ENCODE measurements around the gene MBD3L1. TPM values are rescaled to one million over a fixed set of nuclear protein-coding genes. Genes with fewer than 3 reads are reported as not detected.

MBD3L1 gene
- total RNA-seq, 1 donor from 2014 or later: not detected

DNA sequence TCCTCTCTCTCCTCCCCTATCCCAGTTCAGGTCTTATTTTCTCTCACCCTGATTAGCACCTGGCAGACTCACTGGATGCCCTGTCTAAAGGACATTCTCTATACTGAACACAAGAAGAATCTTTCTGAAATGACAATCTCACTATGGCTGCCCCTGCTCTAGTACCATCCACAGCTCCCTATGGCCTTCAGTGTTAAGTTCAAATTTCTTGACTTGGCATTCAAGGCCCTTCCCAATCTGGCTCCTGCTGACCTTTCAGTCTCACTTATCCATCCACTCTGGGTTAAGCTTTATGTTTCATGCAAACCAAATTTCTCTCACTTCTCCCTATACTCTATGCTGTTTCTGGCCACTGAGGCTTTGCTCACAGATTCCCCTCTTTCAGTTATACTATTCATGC is 34.2 kb downstream of the MBD3L1 start:
- Mint-ChIP-seq H3K36me3 (ENCODE audit: unreplicated experiment) (no peaks in the 10 kb centered on the region), H3K4me3 (ENCODE audit: unreplicated experiment) (no peak overlapping the region), H3K27ac (ENCODE audit: unreplicated experiment) (no peak overlapping the region), H3K4me1 (ENCODE audit: unreplicated experiment) (no peaks in the 10 kb centered on the region), H3K27me3 (ENCODE audit: unreplicated experiment) (no peaks in the 10 kb centered on the region), H3K9me3 (ENCODE audit: unreplicated experiment) (peaks cover 26% of the 10 kb centered on the region)
- TF ChIP-seq CTCF (IDR thresholded peaks at IDR 0.05): no peak
- DNase-seq (ENCODE audit: extremely low spot score, unreplicated experiment): no peak

GRCh38 chr19:8877854-8878705 is 45.9 kb downstream of the MBD3L1 start:
- Mint-ChIP-seq H3K4me1 (ENCODE audit: unreplicated experiment) (no peaks in the 10 kb centered on the region), H3K27ac (ENCODE audit: unreplicated experiment) (no peak overlapping the region), H3K36me3 (ENCODE audit: unreplicated experiment) (peaks cover 2% of the 10 kb centered on the region), H3K4me3 (ENCODE audit: unreplicated experiment) (no peak overlapping the region), H3K27me3 (ENCODE audit: unreplicated experiment) (no peaks in the 10 kb centered on the region), H3K9me3 (ENCODE audit: unreplicated experiment) (peaks cover 33% of the 10 kb centered on the region)
- no peak for TF ChIP-seq CTCF (IDR thresholded peaks at IDR 0.05)
- DNase-seq (ENCODE audit: extremely low spot score, unreplicated experiment): no peak

GRCh38 chr19:8880868-8881488 is 48.8 kb downstream of the MBD3L1 start:
- no peak overlapping the region for H3K27ac Mint-ChIP-seq (ENCODE audit: unreplicated experiment)
- no peak for TF ChIP-seq CTCF (IDR thresholded peaks at IDR 0.05)
- no peaks in the 10 kb centered on the region for H3K4me1 Mint-ChIP-seq (ENCODE audit: unreplicated experiment)
- peaks cover 27% of the 10 kb centered on the region for H3K9me3 Mint-ChIP-seq (ENCODE audit: unreplicated experiment)
- no peak for DNase-seq (ENCODE audit: extremely low spot score, unreplicated experiment)
- H3K36me3 Mint-ChIP-seq (ENCODE audit: unreplicated experiment): peaks cover 2% of the 10 kb centered on the region
- no peak overlapping the region for H3K4me3 Mint-ChIP-seq (ENCODE audit: unreplicated experiment)
- no peaks in the 10 kb centered on the region for H3K27me3 Mint-ChIP-seq (ENCODE audit: unreplicated experiment)

DNA sequence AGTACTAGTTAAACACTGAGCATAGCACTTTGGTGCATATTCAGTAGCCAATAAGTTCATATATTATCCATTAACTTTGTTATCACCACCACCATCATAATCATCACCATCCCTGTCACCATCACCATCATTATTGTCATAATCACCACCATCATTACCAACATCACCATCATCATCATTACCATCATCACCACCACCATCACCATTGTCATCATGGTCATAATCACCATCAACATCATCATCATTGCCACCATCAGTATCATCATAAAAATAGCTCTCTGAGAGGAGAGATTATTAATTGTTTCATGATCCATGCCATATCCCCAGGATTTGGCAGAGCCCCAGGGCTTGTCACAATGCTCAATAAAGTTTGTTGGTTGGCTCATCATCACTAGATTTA is 49.3 kb downstream of the MBD3L1 start:
- Mint-ChIP-seq H3K36me3 (ENCODE audit: unreplicated experiment) (peaks cover 2% of the 10 kb centered on the region), H3K4me1 (ENCODE audit: unreplicated experiment) (no peaks in the 10 kb centered on the region), H3K9me3 (ENCODE audit: unreplicated experiment) (peaks cover 27% of the 10 kb centered on the region), H3K4me3 (ENCODE audit: unreplicated experiment) (no peak overlapping the region), H3K27ac (ENCODE audit: unreplicated experiment) (no peak overlapping the region), H3K27me3 (ENCODE audit: unreplicated experiment) (no peaks in the 10 kb centered on the region)
- no peak for DNase-seq (ENCODE audit: extremely low spot score, unreplicated experiment)
- TF ChIP-seq CTCF (IDR thresholded peaks at IDR 0.05): no peak

DNA sequence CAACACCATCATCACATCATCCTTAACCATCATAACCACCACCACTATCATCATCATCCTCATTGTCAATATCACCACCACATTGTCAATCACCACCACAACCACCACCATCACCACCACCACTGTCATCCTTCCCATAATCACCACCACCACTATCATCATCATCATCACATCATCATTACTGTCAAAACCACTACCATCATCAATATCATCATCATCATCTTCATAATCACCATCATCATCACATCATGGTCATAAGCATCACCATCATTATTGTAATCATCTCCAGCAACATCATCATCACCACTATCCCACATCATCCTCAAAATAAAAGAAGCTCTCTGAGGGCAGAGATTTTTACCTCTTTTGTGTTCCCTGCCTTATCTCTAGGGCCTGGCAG is 52.2 kb downstream of the MBD3L1 start:
- no peak overlapping the region for H3K27ac Mint-ChIP-seq (ENCODE audit: unreplicated experiment)
- no peaks in the 10 kb centered on the region for H3K27me3 Mint-ChIP-seq (ENCODE audit: unreplicated experiment)
- no peak overlapping the region for H3K4me3 Mint-ChIP-seq (ENCODE audit: unreplicated experiment)
- no peaks in the 10 kb centered on the region for H3K4me1 Mint-ChIP-seq (ENCODE audit: unreplicated experiment)
- no peak for DNase-seq (ENCODE audit: extremely low spot score, unreplicated experiment)
- no peak for TF ChIP-seq CTCF (IDR thresholded peaks at IDR 0.05)
- no peaks in the 10 kb centered on the region for H3K36me3 Mint-ChIP-seq (ENCODE audit: unreplicated experiment)
- peaks cover 23% of the 10 kb centered on the region for H3K9me3 Mint-ChIP-seq (ENCODE audit: unreplicated experiment)
